Right lobe of liver (tissue), 6 donors: Measurements from ENCODE around the gene VPS37C. TPM values are rescaled to one million over a fixed set of nuclear protein-coding genes. Genes with fewer than 3 reads are reported as not detected.

Experiments
- ATAC-seq, 4 donors: fragments of 200-7000 bp; cut with Tn5 transposase; one replicate each; pipeline ENCODE4 v1.9.1; 2020; ENCODE audit warnings: mild to moderate bottlenecking in 4 of 4, moderate library complexity in 4 of 4
- DNase-seq, 3 donors: peaks; one replicate each; pipeline ENCODE4 v3.0.0-alpha.2; 2020
- H3K27ac ChIP-seq, 3 donors: fragments of 200-600 bp; one replicate each; pipeline ENCODE4 v1.8.0; 2022
- H3K27me3 ChIP-seq, 2 donors: fragments of 200-600 bp; one replicate each; pipeline ENCODE4 v1.8.0; 2022
- H3K36me3 ChIP-seq, 4 donors: fragments of 200-600 bp; sonication (generic) in 1 of 4; one replicate each; pipeline versions ENCODE4 v1.5.1 to v1.8.0; 2017 to 2022; ENCODE audit warnings: control low read depth in 1 of 4
- H3K4me1 ChIP-seq, 4 donors: fragments of 200-600 bp; sonication (generic) in 1 of 4; one replicate each; pipeline versions ENCODE4 v1.5.1 to v1.8.0; 2017 to 2022; ENCODE audit warnings: control low read depth in 1 of 4
- H3K4me3 ChIP-seq, 3 donors: fragments of 200-600 bp; one replicate each; pipeline ENCODE4 v1.8.0; 2022
- H3K9me3 ChIP-seq, 4 donors: fragments of 200-600 bp; sonication (generic) in 1 of 4; one replicate each; pipeline versions ENCODE4 v1.5.1 to v1.8.0; 2017 to 2022; ENCODE audit warnings: control low read depth in 1 of 4
- POLR2A ChIP-seq: fragments of 450-650 bp; IDR thresholded peaks from one replicate; pipeline ENCODE4 v1.6.1; 2017; ENCODE audit warnings: antibody characterized with exemption, mild to moderate bottlenecking
- WGBS: methylation state at CpG from one replicate; pipeline ENCODE4 v1.1.6; 2018; ENCODE audit warnings: low coverage, low lambda C conversion rate; ENCODE audit not compliant: insufficient coverage; ENCODE audit errors: missing lambda C conversion rate; 5-methylcytosine and 5-hydroxymethylcytosine counted together
- intact Hi-C, 2 donors: fragments of 100-400 bp; cut with DNase I; formaldehyde crosslinking; loops; one replicate each; pipeline versions ENCODE4 v1.11.2 to v1.14.1; 2022
- total RNA-seq, 6 experiments: library from RNA; depleted of rRNA in 2 of 6; stranded (reverse); fragments of >200 nt in 2 of 6; fragmentation: NEBNext Ultra II Directional in 3 of 6; extraction: Animal tissue kit (Norgen Biotek cat#: 25700) in 3 of 6; gene quantifications; one replicate each; pipeline versions ENCODE4 v1.1.0 to v1.2.4, GENCODE V29; 2016 to 2023
- TF ChIP-seq, protein P1 (sequence below), 4 donors: fragments of 200-600 bp in 3 of 4; fragments of 450-650 bp in 1 of 4; IDR thresholded peaks; one replicate each; pipeline versions ENCODE4 v1.5.1 to v1.8.0; 2016 to 2022; ENCODE audit warnings: antibody characterized with exemption in 4 of 4, mild to moderate bottlenecking in 2 of 4
- donor health status: DM: no; HTN: yes; CAD: no.
- donor health status: DM: no; HTN: no; CAD: no.
- donor health status: DM: no; HTN: no; CAD: no.
- donor health status: DM: no; HTN: yes; CAD: no.
- donor health status: DM: no; HTN: yes; CAD: no.

Gene VPS37C
- total RNA-seq, 6 experiments from 2014 or later = 4.6 to 7.6 (median 6.0) TPM

DNA sequence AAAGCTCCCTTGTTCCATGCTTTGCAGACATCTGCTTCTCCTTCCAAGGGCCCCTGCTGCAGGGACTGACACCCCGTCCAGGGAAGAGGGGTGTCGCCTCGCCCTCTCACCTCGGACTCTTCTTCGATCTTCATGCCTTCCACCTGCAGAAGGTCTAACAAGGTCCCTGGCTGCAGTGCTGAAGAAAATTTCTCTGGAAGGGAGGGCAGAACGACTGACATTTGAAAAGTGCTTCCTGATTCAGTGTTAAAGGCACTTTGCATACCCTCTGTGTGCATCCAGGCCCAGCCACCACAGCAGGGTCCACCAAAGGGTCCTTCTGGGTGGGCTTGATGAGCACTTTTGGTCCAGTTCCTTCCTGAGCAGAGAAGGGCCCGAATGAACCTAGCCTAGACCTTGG, 28.1 kb downstream of the VPS37C start:
- WGBS = 80% methylated on average over 1 of the region's 7 CpGs
- Histone ChIP-seq H3K9me3 (no peaks in the 10 kb centered on the region), H3K27ac (no peak overlapping the region), H3K36me3 (peaks cover 0 to 10% (median 0%) of the 10 kb centered on the region in 4 donors), H3K4me1 (peaks cover 0 to 6% (median 0%) of the 10 kb centered on the region in 4 donors), H3K4me3 (no peak overlapping the region), H3K27me3 (no peaks in the 10 kb centered on the region)
- ATAC-seq (no peak), DNase-seq (peak in 1 of 3 donors; percentile 19)
- intact Hi-C loops = loop anchor here in 1 of 2 donors (10.0 kb wide), 2 partner anchors 168 to 308 kb away; no protein-coding TSS in a partner anchor
- TF ChIP-seq, protein P1, sequence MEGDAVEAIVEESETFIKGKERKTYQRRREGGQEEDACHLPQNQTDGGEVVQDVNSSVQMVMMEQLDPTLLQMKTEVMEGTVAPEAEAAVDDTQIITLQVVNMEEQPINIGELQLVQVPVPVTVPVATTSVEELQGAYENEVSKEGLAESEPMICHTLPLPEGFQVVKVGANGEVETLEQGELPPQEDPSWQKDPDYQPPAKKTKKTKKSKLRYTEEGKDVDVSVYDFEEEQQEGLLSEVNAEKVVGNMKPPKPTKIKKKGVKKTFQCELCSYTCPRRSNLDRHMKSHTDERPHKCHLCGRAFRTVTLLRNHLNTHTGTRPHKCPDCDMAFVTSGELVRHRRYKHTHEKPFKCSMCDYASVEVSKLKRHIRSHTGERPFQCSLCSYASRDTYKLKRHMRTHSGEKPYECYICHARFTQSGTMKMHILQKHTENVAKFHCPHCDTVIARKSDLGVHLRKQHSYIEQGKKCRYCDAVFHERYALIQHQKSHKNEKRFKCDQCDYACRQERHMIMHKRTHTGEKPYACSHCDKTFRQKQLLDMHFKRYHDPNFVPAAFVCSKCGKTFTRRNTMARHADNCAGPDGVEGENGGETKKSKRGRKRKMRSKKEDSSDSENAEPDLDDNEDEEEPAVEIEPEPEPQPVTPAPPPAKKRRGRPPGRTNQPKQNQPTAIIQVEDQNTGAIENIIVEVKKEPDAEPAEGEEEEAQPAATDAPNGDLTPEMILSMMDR (IDR thresholded peaks at IDR 0.05) = no peak
- no peak for TF ChIP-seq POLR2A

DNA sequence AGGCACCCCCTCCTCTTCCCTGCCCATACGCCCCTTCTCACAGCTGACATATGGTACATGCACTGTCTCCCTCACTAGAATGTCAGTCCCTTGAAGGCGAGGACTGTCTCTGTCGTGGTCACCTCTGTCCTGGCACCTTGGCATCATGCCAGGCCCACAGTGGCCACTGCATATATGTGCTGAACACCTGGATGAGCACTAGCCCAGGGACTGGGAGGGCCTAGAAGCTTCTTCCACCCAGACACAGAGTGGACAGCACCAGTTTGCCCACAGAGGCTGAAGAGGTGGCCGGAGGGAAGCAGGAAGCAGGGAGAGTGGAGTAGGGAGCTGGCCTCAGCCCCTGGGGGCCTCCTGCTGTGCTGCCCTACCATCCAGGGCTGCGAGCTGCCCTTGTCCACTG, 28.6 kb downstream of the VPS37C start:
- Histone ChIP-seq H3K4me1 (peaks cover 0 to 6% (median 0%) of the 10 kb centered on the region in 4 donors), H3K9me3 (no peaks in the 10 kb centered on the region), H3K27ac (no peak overlapping the region), H3K36me3 (peaks cover 0 to 10% (median 0%) of the 10 kb centered on the region in 4 donors), H3K4me3 (no peak overlapping the region), H3K27me3 (no peaks in the 10 kb centered on the region)
- TF ChIP-seq, protein P1 (IDR thresholded peaks at IDR 0.05) = no peak
- TF ChIP-seq POLR2A = no peak
- ATAC-seq (no peak), DNase-seq (peak in 1 of 3 donors; percentile 47)
- intact Hi-C loops = loop anchor here in 1 of 2 donors (10.0 kb wide), 2 partner anchors 168 to 308 kb away; no protein-coding TSS in a partner anchor
- WGBS = 100% methylated on average over 1 of the region's 5 CpGs

DNA sequence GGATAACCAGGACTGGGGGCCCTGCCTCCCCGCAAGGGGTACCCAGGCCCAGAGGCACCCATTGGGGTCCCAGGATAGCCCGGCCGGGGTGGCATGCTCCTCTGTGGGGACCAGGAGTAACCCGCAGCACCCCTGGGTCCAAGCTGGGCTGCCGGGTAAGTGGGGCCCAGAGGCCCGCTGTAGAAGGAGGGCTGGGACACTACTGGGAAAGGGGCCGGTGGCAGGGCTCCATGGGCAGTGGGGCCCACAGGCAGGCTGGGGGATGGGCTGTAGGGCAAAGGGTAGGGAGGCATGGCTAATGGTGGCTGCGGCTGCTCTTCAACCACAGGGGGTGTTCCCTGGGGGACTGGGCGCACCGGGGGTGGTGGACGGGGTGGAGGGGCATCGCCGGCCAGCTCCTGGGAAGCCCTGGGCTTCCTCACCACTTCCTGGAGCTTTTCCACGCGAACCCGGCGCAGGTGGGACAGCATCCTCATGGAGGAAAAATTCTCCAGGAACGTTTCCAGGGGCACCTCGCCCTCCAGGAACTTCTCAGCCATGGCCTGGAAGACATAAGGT, 29.1 kb downstream of the VPS37C start:
- Histone ChIP-seq H3K36me3 (peaks cover 0 to 10% (median 0%) of the 10 kb centered on the region in 4 donors), H3K27me3 (no peaks in the 10 kb centered on the region), H3K27ac (no peak overlapping the region), H3K4me1 (peaks cover 0 to 6% (median 0%) of the 10 kb centered on the region in 4 donors), H3K9me3 (no peaks in the 10 kb centered on the region), H3K4me3 (no peak overlapping the region)
- WGBS = 100% methylated on average over 2 of the region's 19 CpGs
- no peak for TF ChIP-seq POLR2A
- TF ChIP-seq, protein P1 (IDR thresholded peaks at IDR 0.05) = no peak
- DNase-seq (no peak), ATAC-seq (no peak)
- intact Hi-C loops = loop anchor here in 1 of 2 donors (10.0 kb wide), 2 partner anchors 167 to 307 kb away; no protein-coding TSS in a partner anchor

DNA sequence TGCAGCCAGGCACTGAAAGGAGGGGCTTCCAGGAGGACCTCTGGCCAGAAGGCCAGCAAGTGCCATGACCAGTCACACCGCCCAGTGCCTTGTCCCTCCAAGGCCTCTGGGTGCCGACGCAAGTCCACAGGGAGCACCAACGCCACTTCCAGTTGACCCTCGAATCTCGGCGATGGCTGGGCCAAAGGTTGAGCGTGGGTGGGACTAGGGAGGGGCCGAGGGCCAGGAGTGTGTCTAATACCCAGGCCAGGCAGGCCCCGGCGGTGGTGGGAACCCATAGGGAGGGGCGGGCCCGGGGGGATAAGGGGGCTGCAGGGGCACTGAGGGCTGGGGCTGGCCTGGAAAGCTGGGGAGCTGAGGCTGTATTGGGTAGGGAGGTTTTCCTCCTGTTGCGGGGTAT, 29.6 kb downstream of the VPS37C start:
- Histone ChIP-seq H3K4me1 (peaks cover 0 to 6% (median 0%) of the 10 kb centered on the region in 4 donors), H3K36me3 (peaks cover 0 to 10% (median 0%) of the 10 kb centered on the region in 4 donors), H3K27me3 (no peaks in the 10 kb centered on the region), H3K4me3 (no peak overlapping the region), H3K9me3 (no peaks in the 10 kb centered on the region), H3K27ac (no peak overlapping the region)
- intact Hi-C loops = loop anchor here in 1 of 2 donors (10.0 kb wide), 2 partner anchors 167 to 307 kb away; no protein-coding TSS in a partner anchor
- WGBS = 73% methylated on average over 2 of the region's 14 CpGs
- TF ChIP-seq, protein P1 (IDR thresholded peaks at IDR 0.05) = no peak
- no peak for TF ChIP-seq POLR2A
- ATAC-seq (no peak), DNase-seq (no peak)
